NK-92 treated with Interleukin-12 subunit alpha and Interleukin-12 subunit beta, amount 100 ng/mL, for 24 hours (cell line): Measurements from ENCODE around the gene FGF2.

Experiments
- DNase-seq: peaks from one replicate; lab custom pipeline; 2025; lab: John Stamatoyannopoulos, UW

FGF2 gene

GRCh38 chr4:122895336-122895995 is 68.8 kb downstream of the FGF2 start:
- DNase-seq: no peak

- no peak for DNase-seq
Measured at GRCh38 chr4:122896270-122896669, 69.6 kb downstream of the FGF2 start.

- no peak for DNase-seq
Measured at GRCh38 chr4:122898370-122899150, 71.9 kb downstream of the FGF2 start.

- no peak for DNase-seq
Measured at GRCh38 chr4:122899682-122900081, 73.1 kb downstream of the FGF2 start.

GRCh38 chr4:122900314-122900713 is 73.7 kb downstream of the FGF2 start:
- no peak for DNase-seq

- no peak for DNase-seq
Measured at GRCh38 chr4:122901247-122902010, 74.8 kb downstream of the FGF2 start.

- DNase-seq: no peak
Measured at GRCh38 chr4:122903766-122904288, 77.2 kb downstream of the FGF2 start.

GRCh38 chr4:122906859-122907305 is 80.3 kb downstream of the FGF2 start:
- DNase-seq: no peak

GRCh38 chr4:122908223-122908622 is 81.6 kb downstream of the FGF2 start:
- no peak for DNase-seq

- no peak for DNase-seq
Measured at GRCh38 chr4:122909683-122910082, 83.1 kb downstream of the FGF2 start.

- DNase-seq: no peak
Measured at GRCh38 chr4:122911588-122911987, 85.0 kb downstream of the FGF2 start.

GRCh38 chr4:122912810-122913575 is 86.4 kb downstream of the FGF2 start:
- no peak for DNase-seq

- no peak for DNase-seq
Measured at GRCh38 chr4:122914292-122914904, 87.8 kb downstream of the FGF2 start.

GRCh38 chr4:122914938-122915337 is 88.3 kb downstream of the FGF2 start:
- no peak for DNase-seq

GRCh38 chr4:122917731-122918130 is 91.1 kb downstream of the FGF2 start:
- no peak for DNase-seq

- DNase-seq: no peak
Measured at GRCh38 chr4:122920473-122920872, 93.8 kb downstream of the FGF2 start.

GRCh38 chr4:122921300-122921699 is 94.7 kb downstream of the FGF2 start:
- no peak for DNase-seq

- peak; percentile 57 for DNase-seq
Measured at GRCh38 chr4:122921971-122922876, 95.6 kb downstream of the FGF2 start, which contains the start of gene NUDT6. Gene NUDT6 (minus strand): TSS chr4:122922597. CDS start chr4:122922572, 25 bp downstream.

- peak; percentile 75 for DNase-seq
Measured at GRCh38 chr4:122922877-122923511, 96.4 kb downstream of the FGF2 start.

- DNase-seq: no peak
Measured at GRCh38 chr4:122928930-122929329, 102.3 kb downstream of the FGF2 start.
